ENCODE measurements around the gene XXYLT1. TPM values are rescaled to one million over a fixed set of nuclear protein-coding genes. Genes with fewer than 3 reads are reported as not detected.
A peak's percentile ranks its signal among the peaks of the same experiment; 100 is the strongest.

The XXYLT1 gene
- total and polyA plus RNA-seq, 9 of the 15 experiments (the other 6 are each of a cell fraction or from before 2014, with no cell fraction given): 1.9 to 18.9 (median 15.0) TPM

DNA sequence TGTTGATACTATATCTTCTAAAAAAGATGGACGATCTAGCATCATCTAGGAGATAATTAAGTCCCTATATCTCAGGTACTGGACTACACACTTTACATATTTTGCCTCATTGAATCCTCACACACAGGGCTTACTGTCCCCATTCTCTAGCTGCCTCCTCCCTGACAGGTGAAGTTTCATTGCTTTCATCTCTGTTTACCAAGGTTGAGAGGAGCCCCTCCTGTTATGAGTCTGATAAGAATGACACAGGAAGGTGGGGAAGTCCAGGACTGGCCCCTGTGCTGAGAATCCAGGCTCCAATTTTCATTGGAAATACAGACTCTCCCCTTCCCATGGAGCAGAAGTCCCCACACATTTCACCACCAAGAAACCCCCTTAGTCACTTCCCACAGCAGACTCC, 105.2 kb downstream of the XXYLT1 start:
- ATAC-seq: peak; percentile 42
- no peaks in the 10 kb centered on the region for H4K20me1 ChIP-seq (replicated peaks; ENCODE audit: control insufficient read depth, insufficient read depth, low read length)
- BruUV-seq (replicated peaks): no TSS peak
- intact Hi-C loops (cut with micrococcal nuclease): no loop called here
- no peaks in the 10 kb centered on the region; the same call in 2 of the 3 replicates for H3K36me3 ChIP-seq (ENCODE audit: control insufficient read depth, insufficient read depth, low read length)
- H3K4me2 ChIP-seq (ENCODE audit: insufficient read depth, low read length): peak overlapping the region; percentile 68
- peaks cover 37% of the 10 kb centered on the region for H3K79me2 ChIP-seq (ENCODE audit: control insufficient read depth, insufficient read depth, low read length)
- no peak for FAIRE-seq
- WGBS (ENCODE audit: insufficient coverage, low coverage, missing lambda C conversion rate): 42% methylated on average over 1 of the region's 1 CpG
- H3K9me3 ChIP-seq (replicated peaks; ENCODE audit: control insufficient read depth, insufficient read depth, low read depth, low read length): no peaks in the 10 kb centered on the region
- H3K27me3 ChIP-seq (ENCODE audit: control insufficient read depth in 2 of 2, insufficient read depth in 2 of 2, low read length in 2 of 2): no peaks in the 10 kb centered on the region; a peak in 1 of 5 replicates
- ChIA-PET POLR2A (interaction anchor here (0.5 to 1.4 kb wide), 2 partner anchors 15 to 30 kb away, joined by 3 to 4 read pairs; no protein-coding TSS in a partner anchor), CTCF (ENCODE audit: low intra/inter-chr PET ratio) (no interaction called here)
- H3K27ac ChIP-seq (ENCODE audit: extremely low read depth, low read depth, low read length): peak overlapping the region; percentile 92
- peak overlapping the region; percentile 91 for H2AFZ ChIP-seq (ENCODE audit: low read depth, low read length)
- H3K4me1 ChIP-seq (replicated peaks in 1 of 2; ENCODE audit: control insufficient read depth in 2 of 2, insufficient read depth in 2 of 2, low read length in 2 of 2): peaks cover 40 to 57% of the 10 kb centered on the region in 2 experiments
- in situ Hi-C loops (cut with MboI): no loop called here
- peak overlapping the region; percentile 3 to 73; a peak in 2 of 4 replicates for H3K9ac ChIP-seq (ENCODE audit: insufficient read depth in 1 of 2, low read depth in 2 of 2, low read length in 2 of 2)
- H3K4me3 ChIP-seq: no peak overlapping the region
- peak; percentile 49 to 63 (median 60) for DNase-seq (ENCODE audit: extremely low read depth in 1 of 4, low spot score in 3 of 4)
- no peaks in the 10 kb centered on the region for H3K9me1 ChIP-seq (ENCODE audit: control insufficient read depth, insufficient read depth, low read length)
- TF ChIP-seq FOXA3 (CRISPR knock-in tag; conservative IDR thresholded peaks at IDR 0.05 in 1 of 2, IDR thresholded peaks at IDR 0.05 in 1 of 2): peak in 1 of 2 experiments; percentile 37; a peak in 1 of 4 replicates
- no peak for TF ChIP-seq LARP7 (IDR thresholded peaks at IDR 0.05)
- no peak for TF ChIP-seq JUN (IDR thresholded peaks at IDR 0.05; ENCODE audit: borderline replicate concordance, low read depth, low read length)
- no peak for TF ChIP-seq JUN (CRISPR knock-in tag; IDR thresholded peaks at IDR 0.05; ENCODE audit: borderline replicate concordance)
- TF ChIP-seq MEIS2 (IDR thresholded peaks at IDR 0.05; ENCODE audit: partially characterized antibody): peak; percentile 33
- peak; percentile 70 for TF ChIP-seq TCF3 (CRISPR knock-in tag; IDR thresholded peaks at IDR 0.05)
- TF ChIP-seq HDAC2 (IDR thresholded peaks at IDR 0.05): 0 out of 2 replicates have a peak, but pooled peaks have one; percentile 18
- no peak for TF ChIP-seq CREB3 (tag; conservative IDR thresholded peaks at IDR 0.05; ENCODE audit: low read depth)
- TF ChIP-seq C11orf30 (IDR thresholded peaks at IDR 0.05; ENCODE audit: low read depth): 0 out of 2 replicates have a peak, but pooled peaks have one; percentile 15
- TF ChIP-seq CBFA2T3 (IDR thresholded peaks at IDR 0.05): peak; percentile 55; the same call in 1 of the 2 replicates
- TF ChIP-seq LEF1 (IDR thresholded peaks at IDR 0.05): peak; percentile 72; the same call in 1 of the 2 replicates
- TF ChIP-seq, protein P1, sequence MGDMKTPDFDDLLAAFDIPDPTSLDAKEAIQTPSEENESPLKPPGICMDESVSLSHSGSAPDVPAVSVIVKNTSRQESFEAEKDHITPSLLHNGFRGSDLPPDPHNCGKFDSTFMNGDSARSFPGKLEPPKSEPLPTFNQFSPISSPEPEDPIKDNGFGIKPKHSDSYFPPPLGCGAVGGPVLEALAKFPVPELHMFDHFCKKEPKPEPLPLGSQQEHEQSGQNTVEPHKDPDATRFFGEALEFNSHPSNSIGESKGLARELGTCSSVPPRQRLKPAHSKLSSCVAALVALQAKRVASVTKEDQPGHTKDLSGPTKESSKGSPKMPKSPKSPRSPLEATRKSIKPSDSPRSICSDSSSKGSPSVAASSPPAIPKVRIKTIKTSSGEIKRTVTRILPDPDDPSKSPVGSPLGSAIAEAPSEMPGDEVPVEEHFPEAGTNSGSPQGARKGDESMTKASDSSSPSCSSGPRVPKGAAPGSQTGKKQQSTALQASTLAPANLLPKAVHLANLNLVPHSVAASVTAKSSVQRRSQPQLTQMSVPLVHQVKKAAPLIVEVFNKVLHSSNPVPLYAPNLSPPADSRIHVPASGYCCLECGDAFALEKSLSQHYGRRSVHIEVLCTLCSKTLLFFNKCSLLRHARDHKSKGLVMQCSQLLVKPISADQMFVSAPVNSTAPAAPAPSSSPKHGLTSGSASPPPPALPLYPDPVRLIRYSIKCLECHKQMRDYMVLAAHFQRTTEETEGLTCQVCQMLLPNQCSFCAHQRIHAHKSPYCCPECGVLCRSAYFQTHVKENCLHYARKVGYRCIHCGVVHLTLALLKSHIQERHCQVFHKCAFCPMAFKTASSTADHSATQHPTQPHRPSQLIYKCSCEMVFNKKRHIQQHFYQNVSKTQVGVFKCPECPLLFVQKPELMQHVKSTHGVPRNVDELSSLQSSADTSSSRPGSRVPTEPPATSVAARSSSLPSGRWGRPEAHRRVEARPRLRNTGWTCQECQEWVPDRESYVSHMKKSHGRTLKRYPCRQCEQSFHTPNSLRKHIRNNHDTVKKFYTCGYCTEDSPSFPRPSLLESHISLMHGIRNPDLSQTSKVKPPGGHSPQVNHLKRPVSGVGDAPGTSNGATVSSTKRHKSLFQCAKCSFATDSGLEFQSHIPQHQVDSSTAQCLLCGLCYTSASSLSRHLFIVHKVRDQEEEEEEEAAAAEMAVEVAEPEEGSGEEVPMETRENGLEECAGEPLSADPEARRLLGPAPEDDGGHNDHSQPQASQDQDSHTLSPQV (IDR thresholded peaks at IDR 0.05): 0 out of 2 replicates have a peak, but pooled peaks have one; percentile 16
- TF ChIP-seq TEAD4 (IDR thresholded peaks at IDR 0.05; ENCODE audit: low read length): no peak; the same call in 1 of the 2 replicates
- TF ChIP-seq TEAD4 (CRISPR knock-in tag; IDR thresholded peaks at IDR 0.05; ENCODE audit: borderline replicate concordance): no peak
- peak; percentile 35; the same call in 1 of the 2 replicates for TF ChIP-seq CTBP1 (IDR thresholded peaks at IDR 0.05; ENCODE audit: borderline replicate concordance)
- TF ChIP-seq EP300 (IDR thresholded peaks at IDR 0.05; ENCODE audit: low read length): peak; percentile 57; the same call in 1 of the 2 replicates
- no peak for TF ChIP-seq MYBL2 (IDR thresholded peaks at IDR 0.05; ENCODE audit: low read depth)
- TF ChIP-seq MYBL2 (CRISPR knock-in tag; IDR thresholded peaks at IDR 0.05; ENCODE audit: borderline replicate concordance): no peak
- peak; percentile 50 for TF ChIP-seq TAL1 (IDR thresholded peaks at IDR 0.05)
- TF ChIP-seq SLC30A9 (CRISPR knock-in tag; IDR thresholded peaks at IDR 0.05): no peak
- TF ChIP-seq SRSF9 (IDR thresholded peaks at IDR 0.05; ENCODE audit: borderline replicate concordance, low read depth, low read length): no peak

Data from K562 (cell line).